NCI-H345 treated with DMSO at 0.1 percent for 48 hours (cell line): ENCODE measurements around the gene FADS2.

Experiments
- DNase-seq: peaks from one replicate; lab custom pipeline; 2025; ENCODE audit not compliant: unreplicated experiment; lab: John Stamatoyannopoulos, UW

FADS2 gene

GRCh38 chr11:61795876-61796526 is 32.1 kb upstream of the FADS2 start:
- DNase-seq: no peak

DNA sequence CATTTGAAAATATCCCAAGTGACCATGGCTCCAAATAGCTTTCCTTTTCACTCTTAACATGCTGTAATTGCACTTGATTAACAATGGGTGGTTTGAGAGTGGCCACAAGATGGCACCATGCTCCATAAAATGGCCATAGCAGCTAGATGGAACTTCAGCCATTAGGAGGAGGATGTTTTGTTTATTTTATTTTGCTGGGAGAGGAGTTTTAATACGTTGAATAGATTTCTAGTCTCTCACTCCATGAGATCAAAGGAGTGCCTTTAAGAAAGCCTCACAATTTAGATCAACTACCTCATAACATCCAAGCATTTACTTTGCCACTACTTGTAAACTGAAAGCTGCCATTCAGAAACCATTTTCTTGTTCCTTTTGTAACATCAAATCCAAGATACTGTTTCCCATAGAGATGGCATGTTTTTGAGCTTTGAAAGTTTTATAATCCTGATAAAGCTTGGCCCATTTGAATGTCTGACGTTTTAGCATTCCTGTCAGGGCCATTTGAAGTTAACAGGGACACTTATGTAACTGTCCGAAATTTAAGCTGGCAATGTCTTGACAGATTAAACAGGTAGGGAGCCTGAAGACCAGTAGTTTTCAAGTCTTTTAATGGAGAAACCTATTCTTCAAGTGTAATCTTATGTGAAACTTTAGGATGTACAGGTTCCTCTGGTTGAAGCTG is 30.7 kb upstream of the FADS2 start:
- DNase-seq: peak; percentile 35

DNA sequence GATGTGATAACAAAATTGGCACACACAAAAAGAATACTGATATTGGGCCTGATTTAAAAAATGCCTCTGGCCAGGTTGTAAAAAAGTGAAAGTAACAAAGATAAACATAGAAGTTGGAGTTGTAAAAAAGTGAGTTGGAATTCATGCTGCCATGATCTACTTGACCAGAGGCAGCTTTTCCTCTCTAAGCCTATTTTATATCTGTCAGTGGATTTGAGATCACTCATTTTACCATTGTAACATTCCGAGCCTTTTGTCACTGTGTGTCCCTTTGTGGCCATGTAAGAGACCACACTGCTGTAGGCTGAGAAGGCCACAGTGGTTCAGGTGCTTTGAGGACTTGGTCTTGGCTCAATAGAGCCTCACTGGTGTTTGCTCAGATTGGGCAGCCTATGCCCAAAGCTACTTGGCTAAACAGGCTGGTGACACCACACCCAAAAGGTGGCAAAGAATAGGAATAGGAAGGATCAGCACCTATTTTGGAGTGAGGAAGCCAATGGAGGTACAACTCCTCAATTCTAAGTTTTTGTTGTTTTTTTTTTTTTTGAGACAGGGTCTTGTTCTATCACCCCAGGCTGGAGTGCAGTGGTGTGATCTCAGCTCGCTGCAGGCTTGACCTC is 28.3 kb upstream of the FADS2 start:
- DNase-seq: no peak

DNA sequence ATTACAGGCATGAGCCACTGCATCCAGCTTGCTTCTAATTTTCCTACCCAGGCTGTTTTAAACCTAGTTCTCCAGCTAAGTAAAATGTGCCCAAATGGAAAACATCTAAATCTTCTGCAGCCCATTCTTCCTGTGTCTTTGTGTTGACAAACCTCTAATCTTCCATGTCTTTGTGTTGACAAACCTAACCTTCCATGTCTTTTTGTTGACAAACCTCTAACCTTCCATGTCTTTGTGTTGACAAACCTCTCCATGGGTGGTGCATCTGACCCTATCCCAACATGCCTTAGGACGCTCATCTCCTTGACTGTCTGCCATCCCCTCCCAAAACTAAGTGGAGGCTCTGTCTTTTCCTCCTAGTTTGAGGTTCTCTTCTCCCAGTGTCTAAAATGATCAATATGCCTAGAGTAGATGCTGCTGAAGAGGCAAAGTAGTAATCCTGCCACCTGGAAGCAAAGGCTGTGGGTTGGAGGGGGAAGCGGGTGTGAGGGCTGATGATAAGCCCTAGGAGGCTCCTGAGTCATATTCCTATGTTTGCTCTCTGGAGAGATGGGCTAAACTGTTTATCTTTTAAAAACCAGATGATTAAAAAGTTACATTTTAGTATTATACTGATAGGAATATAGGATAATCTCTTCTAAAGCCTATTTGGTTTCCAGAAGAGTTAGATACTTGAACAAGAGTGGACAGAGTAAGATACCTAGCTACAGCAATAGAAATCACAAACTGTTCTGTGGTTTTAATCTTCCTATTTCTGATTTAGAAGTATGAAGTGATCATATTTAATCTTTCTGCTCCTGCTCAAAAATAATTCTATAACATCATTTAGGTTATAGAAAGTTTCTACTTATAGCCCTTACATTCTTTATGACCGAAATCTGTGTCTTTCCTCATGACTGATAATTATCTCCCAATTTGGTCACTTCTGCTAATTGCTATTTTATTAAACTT is 27.5 kb upstream of the FADS2 start:
- no peak for DNase-seq

DNA sequence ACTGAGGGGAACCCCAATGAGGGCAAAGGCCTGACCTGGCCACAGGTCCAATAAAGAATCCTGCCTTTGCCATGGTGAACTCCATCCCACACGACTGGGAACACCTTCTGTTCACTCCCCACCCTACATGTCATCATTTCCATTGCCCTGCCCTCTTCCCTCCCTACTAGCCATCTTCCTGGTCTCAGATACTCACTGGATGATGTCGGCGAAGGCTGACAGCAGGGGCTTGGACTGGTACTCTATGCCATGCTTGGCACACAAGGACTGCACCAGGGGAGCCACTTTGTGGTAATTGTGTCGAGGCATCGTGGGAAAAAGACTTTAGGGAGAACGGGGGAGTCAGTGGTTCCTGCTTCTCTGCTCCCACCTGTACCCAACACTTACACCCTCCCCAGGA is 25.5 kb upstream of the FADS2 start:
- DNase-seq: no peak

- DNase-seq: no peak
These were observed 24.0 kb upstream of the FADS2 start for GRCh38 chr11:61803889-61804647.

GRCh38 chr11:61805146-61805545 is 23.0 kb upstream of the FADS2 start:
- DNase-seq: no peak

DNA sequence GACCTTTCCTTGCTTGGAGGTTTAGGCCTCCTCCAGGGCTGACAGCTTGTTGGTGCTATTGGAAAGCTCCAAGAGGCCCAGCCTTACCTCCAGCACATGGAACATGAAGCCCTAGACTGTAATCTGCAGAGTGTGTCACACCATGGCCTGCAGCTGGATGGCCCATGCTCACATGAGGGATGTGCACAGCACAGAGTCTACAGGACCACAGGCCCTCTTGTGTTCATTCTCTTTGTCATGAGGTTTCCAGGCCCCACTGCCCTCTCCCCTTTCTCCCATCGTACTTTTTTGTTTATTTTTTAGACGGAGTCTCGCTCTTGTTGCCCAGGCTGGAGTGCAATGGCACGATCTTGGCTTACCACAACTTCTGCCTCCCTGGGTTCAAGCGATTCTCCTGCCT is 21.3 kb upstream of the FADS2 start:
- no peak for DNase-seq

- DNase-seq: no peak
These were observed 17.4 kb upstream of the FADS2 start for GRCh38 chr11:61810671-61811175.

- no peak for DNase-seq
These were observed 16.3 kb upstream of the FADS2 start for GRCh38 chr11:61811831-61812230.

DNA sequence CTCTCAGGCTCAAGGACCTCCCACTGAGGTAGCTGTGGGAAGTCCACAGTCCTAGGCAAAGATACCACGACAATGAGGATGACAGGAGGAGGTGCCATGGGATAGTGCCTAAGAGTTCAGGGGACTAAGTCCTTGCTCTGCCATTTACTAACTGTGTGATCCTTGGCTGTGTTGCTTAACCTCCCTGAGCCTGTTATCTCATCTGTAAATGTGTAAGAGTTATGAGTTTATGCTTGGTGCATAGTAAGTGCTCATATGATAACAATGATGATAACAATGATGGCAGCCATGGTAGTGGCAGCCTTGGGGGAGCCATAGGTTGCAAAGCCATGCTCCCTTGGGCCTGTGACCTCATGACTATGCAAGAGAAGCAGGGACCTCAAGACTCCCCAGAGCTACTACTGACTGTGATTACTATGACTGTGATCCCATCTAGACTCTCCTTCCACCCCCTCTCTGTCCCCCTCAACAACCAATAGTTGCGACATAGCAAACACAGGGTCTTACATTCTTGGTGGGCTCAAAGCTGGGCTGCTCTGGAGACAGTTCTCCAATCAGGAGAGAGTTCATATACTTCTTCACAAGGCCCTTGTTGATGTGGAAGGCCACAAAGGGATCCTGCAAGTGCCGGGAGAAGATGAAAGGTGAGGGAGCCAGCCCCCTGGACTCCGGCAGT is 15.2 kb upstream of the FADS2 start:
- no peak for DNase-seq

GRCh38 chr11:61814247-61814957 is 13.7 kb upstream of the FADS2 start:
- no peak for DNase-seq

- peak; percentile 76 for DNase-seq
These were observed 12.9 kb upstream of the FADS2 start for GRCh38 chr11:61814958-61815789.

DNA sequence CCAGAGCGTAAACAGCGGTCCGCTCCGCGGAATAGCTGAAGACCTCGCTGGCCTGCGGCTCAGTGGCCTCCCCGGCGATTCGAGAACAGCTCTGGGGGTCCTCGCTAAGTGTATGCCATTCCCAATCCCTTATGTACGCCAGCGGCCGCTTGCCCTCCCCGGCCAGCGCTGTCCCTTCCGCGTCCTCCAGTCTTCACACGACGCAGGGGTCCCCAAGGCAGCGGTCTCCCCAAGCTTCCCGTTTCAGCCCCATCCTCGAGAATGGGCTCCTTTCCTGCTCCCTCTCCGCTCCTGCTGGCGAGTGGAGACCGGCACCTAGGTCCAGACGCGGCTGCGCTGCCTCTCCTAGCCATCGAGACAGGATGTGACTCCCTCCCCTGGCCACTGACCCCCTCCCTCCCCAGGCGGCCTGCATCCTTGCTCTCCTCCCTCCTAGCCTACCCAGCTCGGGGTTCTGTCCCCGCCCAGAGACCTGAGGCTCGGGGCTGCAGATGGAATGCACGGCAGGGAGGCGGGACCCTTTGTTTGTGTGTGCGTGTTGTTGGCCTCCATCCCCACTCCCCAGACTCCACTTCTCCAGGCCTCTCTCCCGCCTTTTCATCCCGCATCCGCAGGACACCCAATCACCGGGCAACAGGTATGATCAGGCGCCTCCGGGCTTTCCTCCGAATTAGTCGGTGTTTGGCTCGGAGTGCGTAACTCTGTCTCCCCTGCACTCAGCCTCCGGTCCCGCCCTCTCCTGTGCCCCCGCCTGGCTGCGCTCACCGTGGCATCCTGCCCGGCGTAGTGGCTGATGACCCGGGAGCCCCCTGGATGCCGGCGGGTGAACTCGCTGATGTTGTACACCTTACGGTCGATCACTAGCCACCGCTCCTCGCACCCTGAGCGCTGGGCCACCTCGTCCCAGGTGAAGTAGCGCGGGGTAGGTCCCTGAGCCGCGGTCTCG is 12.0 kb upstream of the FADS2 start:
- peak; percentile 31 for DNase-seq

DNA sequence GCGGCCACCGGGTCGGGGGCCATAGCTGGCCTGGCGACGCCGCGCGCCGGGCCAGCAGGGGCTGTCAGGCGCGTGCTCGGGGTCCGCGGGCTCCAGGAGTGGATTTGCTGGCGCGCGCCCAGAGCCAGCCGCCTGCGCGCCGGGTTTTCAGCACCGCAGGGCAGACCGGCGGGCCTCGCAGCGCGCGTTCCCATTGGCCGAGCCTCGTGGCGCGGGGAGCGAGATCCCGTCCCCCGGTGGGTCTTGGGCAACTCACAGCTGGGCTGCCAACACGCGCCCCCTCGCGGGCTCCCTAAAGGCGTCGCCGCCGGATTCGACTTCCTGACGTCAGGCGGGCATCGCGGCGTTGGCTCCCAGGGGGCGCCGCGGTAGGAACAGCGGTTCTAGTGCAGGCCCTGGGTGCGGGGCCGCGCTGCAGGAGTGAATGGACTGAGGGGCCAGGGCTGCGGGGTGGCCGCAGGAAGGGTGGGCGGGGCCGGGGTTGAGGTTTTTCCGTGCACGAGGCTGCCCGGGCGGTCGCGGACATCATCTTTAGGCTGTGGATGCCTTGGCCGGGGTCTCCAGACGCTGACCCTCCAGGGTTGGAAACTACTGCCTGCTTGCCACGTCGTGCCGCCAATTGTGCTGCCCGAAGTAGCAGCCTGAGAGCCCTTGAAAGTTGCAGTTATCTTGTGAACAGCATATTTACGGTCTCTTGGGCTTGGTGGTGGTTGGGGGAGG is 11.2 kb upstream of the FADS2 start, which contains the start of gene FADS1:
Gene FADS1, minus strand, starts transcription at position 268 of the 720 bp plus-strand sequence. Its CDS starts 74 bp downstream, at position 194.
- peak; percentile 88 for DNase-seq

DNA sequence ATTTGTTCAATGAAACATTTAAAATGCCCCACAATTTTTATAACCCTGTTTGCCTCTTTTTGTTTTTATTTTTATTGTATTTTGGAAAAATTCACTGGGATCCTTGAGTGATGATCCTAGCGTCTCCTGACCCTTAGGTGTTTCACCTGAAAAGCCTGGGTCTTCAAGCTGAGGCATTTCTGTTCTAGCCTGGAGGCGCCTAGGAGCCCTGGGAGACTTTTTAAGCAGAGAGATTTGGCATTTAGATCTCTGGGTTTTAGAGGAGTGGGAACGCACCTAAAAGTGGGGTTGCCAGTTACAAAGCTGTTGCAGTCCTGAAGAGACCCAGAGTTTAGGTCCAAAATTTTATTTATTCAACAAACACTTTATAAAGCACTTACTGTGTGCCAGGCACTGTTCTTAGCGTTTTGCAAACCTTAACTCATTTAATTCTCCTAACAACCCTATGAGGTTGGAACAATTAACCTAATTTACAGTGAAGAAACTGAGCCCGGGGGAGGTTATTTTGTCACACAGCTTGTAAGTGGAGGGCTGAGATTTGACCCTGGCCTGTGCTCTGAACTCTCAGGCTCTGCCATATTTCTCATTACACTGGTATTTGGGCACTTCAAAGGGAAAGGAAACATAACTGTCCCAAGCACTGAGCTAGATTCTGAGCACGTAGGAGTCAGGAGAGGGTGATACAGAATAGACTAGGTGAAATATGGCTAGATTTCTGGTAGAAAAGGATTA is 10.5 kb upstream of the FADS2 start:
- no peak for DNase-seq
